Measurements from ENCODE around the gene APBA2.
"Not testable (repeated sequence)": the region's sequence is repeated elsewhere in the genome, so short reads cannot be mapped to it uniquely, and the experiment has no call there.

APBA2 gene

DNA sequence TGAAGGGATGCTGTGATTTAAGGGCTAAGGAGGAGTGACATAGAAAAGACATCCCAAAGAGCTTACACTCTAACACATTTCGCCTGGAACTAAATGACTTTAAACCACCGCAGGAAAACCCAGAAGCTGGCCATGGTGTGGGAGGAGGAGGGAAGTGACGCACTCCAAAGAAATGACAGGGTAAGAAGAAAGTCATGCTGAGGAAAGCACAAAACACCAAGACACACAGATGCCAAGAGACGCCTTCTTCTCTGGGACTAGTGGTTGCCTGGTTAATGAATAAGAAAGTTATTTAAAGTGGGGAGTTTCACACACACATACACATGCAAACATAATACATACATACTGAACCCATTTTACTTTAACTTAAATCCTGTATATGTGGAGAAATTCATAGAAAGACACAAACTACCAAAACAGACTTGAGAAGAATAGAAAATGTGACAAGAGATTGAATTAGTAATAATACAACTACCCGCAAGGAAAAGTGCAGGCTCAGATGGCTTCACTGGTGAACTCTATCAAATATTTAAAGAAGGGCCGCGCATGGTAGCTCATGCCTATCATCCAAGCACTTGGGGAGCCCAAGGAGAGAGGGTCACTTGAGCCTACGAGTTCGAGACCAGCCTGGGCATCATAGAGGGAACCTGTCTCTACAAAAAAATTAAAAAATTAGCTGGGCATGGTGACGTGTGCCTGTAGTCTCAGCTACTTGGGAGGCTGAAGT lies 258.3 kb downstream of the APBA2 start:
- DNase-seq: no peak

DNA sequence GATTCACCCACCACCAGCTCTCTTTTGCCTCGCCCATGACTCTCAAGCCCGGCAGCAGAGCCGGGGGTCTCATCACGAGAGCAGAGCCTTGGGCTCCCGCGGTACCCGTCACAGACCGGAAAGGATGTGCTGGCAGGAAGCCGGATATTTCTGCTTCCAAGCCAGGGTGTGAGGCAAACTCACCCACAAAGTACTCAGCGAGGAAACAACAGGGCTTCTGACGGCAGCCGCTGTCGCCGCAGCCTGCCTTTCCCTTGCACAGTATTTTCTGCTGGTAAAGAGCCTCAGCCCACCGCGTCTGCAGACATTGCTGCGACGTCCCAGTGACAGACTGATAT lies 263.9 kb downstream of the APBA2 start:
- DNase-seq: no peak

DNA sequence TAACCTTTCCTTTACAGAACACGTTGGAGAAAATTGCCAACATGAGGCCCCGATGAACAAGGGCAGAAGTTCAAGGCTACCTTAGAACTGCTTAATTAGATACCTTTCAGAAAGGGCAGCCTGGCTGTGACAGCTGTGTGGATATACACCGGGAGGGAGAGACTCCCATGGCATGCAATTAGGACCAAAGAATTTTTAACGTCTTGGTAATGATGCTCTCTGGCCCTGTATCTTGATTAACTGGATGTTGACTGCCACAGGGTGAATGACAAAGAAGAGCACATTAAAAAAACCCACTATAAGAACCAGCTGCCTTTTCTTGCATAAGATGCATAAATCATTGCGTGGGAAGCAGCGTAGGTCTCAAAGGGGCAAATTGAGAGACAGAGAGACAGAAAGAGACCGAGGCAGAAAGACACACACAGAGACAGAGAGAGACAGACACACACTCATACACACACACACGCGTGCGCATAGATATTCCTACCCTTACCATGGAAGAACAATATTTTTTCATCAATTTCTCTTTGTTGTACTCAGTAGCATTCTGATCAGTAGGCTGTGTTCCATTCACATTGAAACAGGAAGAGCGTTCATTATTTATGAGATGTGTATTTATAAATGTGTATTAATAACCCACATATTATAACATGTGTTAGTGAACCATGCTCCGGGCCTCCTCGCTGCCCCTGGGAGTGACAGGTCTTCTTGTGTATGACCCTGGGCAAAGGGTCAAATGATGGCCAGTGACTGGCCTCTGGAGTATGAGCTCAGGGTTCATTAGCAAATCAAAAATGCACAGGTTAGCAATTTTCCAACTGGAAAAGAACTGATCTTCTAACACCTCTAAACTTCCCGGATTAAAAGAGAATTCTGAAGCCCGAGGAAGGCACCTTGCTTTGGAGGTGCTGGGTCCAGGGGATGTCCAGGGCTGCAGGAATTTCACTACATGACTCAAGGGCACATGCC lies 265.0 kb downstream of the APBA2 start:
- no peak for DNase-seq

DNA sequence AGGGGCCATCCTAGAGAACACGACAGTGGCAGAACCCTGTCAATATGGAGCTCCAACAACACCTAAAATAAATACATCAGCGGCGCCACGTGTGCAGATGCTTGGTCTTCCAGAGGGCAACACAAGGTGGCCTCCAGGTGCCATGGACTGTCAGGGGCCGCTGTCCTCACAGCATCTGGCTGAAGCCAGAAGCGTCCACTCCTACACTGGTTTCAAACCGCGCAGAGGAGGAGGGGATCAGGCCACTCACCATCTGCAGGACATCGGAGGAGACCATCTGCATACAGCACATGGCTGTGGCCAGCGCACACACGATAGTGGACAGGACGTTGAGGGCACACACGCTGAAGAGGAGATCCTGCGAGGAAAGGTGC lies 265.7 kb downstream of the APBA2 start:
- DNase-seq: no peak

DNA sequence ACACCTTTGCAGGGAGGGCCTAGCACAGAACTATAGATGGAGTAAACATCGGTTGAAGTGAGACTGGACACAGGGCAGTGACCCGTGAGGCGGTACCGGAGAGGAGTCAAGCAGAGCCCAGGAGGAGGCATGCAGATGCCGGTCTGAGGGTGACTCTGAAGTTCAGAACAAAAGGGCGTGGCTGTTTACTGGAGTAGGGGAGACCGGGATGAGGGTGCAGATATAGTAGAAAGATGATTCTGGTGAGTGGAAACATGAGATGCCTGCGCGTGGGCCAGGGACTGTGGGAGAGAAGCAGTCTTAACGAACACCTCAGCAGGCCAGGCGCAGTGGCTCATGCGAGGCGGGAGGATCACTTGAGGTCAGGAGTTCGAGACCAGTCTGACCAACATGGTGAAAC lies 270.7 kb downstream of the APBA2 start:
- DNase-seq: no peak

DNA sequence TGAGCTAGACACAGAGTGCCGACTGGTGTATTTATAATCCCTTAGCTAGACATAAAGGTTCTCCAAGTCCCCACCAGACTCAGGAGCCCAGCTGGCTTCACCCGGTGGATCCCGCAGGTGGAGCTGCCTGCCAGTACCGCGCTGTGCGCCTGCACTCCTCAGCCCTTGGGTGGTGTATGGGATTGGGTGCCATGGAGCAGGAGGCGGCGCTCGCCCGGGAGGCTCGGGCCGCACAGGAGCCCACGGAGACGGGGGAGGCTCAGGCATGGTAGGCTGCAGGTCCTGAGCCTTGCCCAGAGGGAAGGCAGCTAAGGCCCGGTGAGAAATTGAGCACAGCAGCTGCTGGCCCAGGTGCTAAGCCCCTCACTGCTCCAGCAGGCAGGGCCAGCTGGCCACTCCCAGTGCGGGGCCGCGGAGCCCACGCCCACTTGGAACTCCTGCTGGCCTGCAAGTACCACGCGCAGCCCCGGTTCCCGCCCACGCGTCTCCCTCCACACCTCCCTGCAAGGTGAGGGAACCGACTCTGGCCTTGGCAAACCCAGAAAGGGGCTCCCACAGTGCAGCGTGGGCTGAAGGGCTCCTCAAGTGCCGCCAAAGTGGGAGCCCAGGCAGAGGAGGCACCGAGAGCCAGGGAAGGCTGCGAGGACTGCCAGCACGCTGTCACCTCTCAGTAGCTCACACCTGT lies 274.1 kb downstream of the APBA2 start:
- DNase-seq: no peak

DNA sequence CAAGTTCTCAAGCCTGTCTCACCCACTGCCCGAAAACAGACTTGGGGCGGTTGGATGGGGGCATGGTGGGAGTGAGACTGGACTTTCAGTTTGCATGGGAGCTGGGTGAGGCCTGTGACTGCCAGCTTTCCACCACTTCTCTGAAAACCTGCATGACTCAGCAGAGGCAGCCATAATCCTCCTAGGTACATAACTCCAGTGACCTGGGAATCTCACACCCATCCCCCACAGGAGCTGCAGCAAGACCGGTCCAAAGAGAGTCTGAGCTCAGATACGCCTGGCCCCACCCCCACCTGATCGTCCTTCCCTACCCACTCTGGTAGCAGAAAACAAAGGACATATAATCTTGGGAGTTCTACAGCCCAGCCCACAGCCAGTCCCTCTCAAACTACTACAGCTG lies 276.6 kb downstream of the APBA2 start:
- no peak for DNase-seq

DNA sequence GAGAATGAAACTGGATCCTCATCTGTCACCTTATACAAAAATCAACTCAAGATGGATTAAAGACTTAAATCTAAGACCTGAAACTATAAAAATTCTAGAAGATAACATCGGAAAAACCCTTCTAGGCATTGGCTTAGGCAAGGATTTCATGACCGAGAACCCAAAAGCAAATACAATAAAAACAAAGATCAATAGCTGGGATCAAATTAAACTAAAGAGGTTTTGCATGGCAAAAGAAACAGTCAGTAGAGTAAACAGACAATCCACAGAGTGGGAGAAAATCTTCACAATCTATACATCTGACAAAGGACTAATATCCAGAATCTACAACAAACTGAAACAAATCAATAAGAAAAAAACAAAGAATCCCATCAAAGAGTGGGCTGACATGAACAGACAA lies 281.3 kb downstream of the APBA2 start:
- not testable (repeated sequence) for DNase-seq
